Esophagus muscularis mucosa (tissue), 3 donors: ENCODE data around the gene SLC2A11.

Experiments used
- POLR2A ChIP-seq: fragments of 450-650 bp; IDR thresholded peaks from one replicate; pipeline ENCODE4 v1.6.1; 2017; ENCODE audit warnings: antibody characterized with exemption, moderate library complexity, mild to moderate bottlenecking, low read depth
- TF ChIP-seq, protein P1 (sequence below), 3 experiments: fragments of 200-600 bp in 2 of 3; fragments of 450-650 bp in 1 of 3; sonication (generic) in 2 of 3; IDR thresholded peaks; one replicate each; pipeline ENCODE4 v1.5.1; 2017 to 2019; ENCODE audit warnings: antibody characterized with exemption in 3 of 3, mild to moderate bottlenecking in 2 of 3, moderate library complexity in 1 of 3

GRCh38 chr22:23840026-23840425 lies 17.6 kb upstream of the SLC2A11 start:
- TF ChIP-seq, protein P1, sequence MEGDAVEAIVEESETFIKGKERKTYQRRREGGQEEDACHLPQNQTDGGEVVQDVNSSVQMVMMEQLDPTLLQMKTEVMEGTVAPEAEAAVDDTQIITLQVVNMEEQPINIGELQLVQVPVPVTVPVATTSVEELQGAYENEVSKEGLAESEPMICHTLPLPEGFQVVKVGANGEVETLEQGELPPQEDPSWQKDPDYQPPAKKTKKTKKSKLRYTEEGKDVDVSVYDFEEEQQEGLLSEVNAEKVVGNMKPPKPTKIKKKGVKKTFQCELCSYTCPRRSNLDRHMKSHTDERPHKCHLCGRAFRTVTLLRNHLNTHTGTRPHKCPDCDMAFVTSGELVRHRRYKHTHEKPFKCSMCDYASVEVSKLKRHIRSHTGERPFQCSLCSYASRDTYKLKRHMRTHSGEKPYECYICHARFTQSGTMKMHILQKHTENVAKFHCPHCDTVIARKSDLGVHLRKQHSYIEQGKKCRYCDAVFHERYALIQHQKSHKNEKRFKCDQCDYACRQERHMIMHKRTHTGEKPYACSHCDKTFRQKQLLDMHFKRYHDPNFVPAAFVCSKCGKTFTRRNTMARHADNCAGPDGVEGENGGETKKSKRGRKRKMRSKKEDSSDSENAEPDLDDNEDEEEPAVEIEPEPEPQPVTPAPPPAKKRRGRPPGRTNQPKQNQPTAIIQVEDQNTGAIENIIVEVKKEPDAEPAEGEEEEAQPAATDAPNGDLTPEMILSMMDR (IDR thresholded peaks at IDR 0.05): no peak
- TF ChIP-seq POLR2A: no peak
